ENCODE results near the gene CEP290.
"Not testable (repeated sequence)": the region's sequence is repeated elsewhere in the genome, so short reads cannot be mapped to it uniquely, and the experiment has no call there.

Gene CEP290

DNA sequence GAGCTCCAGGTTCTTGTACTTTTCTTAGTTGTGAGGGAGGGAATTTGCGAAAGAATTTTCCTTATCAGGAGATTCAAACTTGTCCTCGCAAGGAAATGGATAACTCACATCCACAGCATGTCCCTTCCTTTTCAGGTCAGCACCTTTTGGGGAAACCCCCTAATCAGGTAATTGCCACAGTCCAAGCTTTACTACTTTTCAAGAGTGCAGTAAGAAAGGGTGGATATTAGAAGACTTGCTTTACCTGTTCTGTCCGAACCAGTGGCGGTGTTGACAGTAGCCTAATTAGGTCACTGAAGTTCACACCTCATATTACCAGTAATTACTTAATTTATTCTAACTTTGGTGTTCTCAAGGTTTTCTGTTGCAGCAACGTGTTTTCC, 106.0 kb downstream of the CEP290 start:
- no peak overlapping the region for H3K27ac ChIP-seq (ENCODE audit: low read length)
- peak overlapping the region; percentile 87 for H3K9ac ChIP-seq (ENCODE audit: low read length)
- H3K4me3 ChIP-seq (ENCODE audit: low read length), result peak overlapping the region; percentile 96
- no peaks in the 10 kb centered on the region for H3K27me3 ChIP-seq (ENCODE audit: control insufficient read depth, insufficient read depth, low read length)
- H3K36me3 ChIP-seq (ENCODE audit: control insufficient read depth, low read depth, low read length), result no peaks in the 10 kb centered on the region
- peaks cover 16% of the 10 kb centered on the region for H3K4me1 ChIP-seq (ENCODE audit: control insufficient read depth, low read depth, low read length)
- peaks cover 3% of the 10 kb centered on the region for H3K9me3 ChIP-seq (ENCODE audit: control insufficient read depth, low read depth, low read length)

DNA sequence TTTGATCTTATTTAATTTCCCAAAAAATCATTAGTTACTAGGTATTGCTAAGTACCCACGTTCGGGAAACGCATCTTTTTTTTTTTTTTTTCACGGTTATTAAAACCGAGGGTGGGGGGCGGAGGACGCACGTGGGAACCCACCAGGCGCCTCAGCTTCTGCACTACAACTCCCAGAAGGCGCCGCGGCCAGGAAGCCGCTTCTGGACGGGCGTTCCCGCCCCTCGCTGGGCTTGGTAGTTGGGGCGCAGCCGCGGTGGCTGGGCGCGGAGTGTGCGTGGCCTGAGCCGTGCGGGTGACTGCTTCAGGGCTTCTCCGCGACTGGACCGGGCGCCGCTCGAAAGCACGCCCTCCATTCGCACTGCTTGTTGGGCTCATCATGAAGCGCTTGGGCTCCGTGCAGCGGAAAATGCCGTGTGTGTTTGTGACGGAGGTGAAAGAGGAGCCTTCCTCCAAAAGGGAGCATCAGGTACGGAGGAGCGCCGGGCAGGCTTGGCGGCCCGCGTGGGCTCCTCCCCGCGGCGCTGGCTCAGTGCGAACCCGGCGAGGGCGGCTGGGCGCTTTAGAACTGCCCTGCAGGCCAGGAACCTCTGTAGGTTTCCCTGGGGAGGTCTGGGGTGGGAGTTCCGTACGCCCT, 106.5 kb downstream of the CEP290 start:
- H3K36me3 ChIP-seq (ENCODE audit: control insufficient read depth, low read depth, low read length), result no peaks in the 10 kb centered on the region
- H3K9ac ChIP-seq (ENCODE audit: low read length), result peak overlapping the region; percentile 87
- H3K9me3 ChIP-seq (ENCODE audit: control insufficient read depth, low read depth, low read length), result peaks cover 6% of the 10 kb centered on the region
- H3K27ac ChIP-seq (ENCODE audit: low read length), result no peak overlapping the region
- H3K4me1 ChIP-seq (ENCODE audit: control insufficient read depth, low read depth, low read length), result peaks cover 16% of the 10 kb centered on the region
- H3K27me3 ChIP-seq (ENCODE audit: control insufficient read depth, insufficient read depth, low read length), result no peaks in the 10 kb centered on the region
- H3K4me3 ChIP-seq (ENCODE audit: low read length), result peak overlapping the region; percentile 96

DNA sequence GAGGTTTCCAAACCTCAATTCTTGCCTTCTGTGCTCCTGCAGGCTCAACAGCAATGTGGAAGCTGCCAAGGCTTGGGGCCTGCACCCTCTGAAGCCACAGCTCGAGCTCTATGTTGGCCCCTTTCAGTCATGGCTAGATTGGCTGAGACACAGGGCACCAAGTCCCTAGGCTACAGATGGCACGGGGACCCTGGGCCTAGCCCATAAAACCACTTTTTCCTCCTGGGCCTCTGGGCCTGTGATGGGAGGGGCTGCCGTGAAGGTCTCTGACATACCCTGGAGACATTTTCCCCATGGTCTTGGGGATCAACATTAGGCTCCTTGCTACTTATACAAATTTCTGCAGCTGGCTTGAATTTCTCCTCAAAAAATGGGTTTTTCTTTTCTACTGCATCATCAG, 110.7 kb downstream of the CEP290 start:
- H3K27ac ChIP-seq (ENCODE audit: low read length); H3K4me1 ChIP-seq (ENCODE audit: control insufficient read depth, low read depth, low read length); H3K36me3 ChIP-seq (ENCODE audit: control insufficient read depth, low read depth, low read length); H3K4me3 ChIP-seq (ENCODE audit: low read length); H3K9ac ChIP-seq (ENCODE audit: low read length); H3K27me3 ChIP-seq (ENCODE audit: control insufficient read depth, insufficient read depth, low read length); H3K9me3 ChIP-seq (ENCODE audit: control insufficient read depth, low read depth, low read length): not testable (repeated sequence)

DNA sequence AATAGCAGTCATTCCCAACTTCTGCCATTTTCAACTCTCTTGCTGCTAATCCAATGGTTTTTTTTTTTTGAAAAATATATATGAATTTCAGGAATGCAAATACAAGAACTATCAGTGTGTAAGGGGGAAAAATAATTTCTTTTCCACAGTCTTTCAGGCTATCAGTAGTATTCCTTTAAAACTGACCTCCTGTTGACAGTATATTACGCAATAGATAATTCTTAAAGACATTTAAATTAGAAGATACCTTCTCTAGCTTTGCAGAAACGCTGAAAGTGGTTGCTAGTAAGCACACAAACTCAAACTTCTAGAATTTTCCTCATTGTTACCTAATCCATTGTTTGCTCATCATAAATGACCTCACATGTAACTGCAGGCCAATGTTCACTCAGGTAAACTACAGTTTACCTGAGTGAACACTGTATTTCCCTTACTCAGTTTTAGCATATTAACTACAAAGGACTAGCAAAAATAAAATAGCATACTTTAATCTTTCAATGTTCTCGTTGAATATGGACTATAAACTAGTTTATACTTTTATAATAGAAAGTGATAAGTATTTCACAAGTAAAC, 112.7 kb downstream of the CEP290 start, which contains the start of gene C12orf50:
C12orf50 (minus strand) TSS at position 309 of the 573 bp plus-strand sequence. CDS start 2,439 bp downstream, outside the sequence.
- no peak within 1 kb of the TSS for H3K4me3 ChIP-seq (ENCODE audit: low read length)
- H3K9ac ChIP-seq (ENCODE audit: low read length), result no peak within 1 kb of the TSS
- H3K4me1 ChIP-seq (ENCODE audit: control insufficient read depth, low read depth, low read length), result no peaks in the 10 kb centered on the region
- no peaks in the 10 kb centered on the region for H3K27me3 ChIP-seq (ENCODE audit: control insufficient read depth, insufficient read depth, low read length)
- H3K36me3 ChIP-seq (ENCODE audit: control insufficient read depth, low read depth, low read length), result no peaks in the 10 kb centered on the region
- no peak within 1 kb of the TSS for H3K27ac ChIP-seq (ENCODE audit: low read length)
- peaks cover 6% of the 10 kb centered on the region for H3K9me3 ChIP-seq (ENCODE audit: control insufficient read depth, low read depth, low read length)

DNA sequence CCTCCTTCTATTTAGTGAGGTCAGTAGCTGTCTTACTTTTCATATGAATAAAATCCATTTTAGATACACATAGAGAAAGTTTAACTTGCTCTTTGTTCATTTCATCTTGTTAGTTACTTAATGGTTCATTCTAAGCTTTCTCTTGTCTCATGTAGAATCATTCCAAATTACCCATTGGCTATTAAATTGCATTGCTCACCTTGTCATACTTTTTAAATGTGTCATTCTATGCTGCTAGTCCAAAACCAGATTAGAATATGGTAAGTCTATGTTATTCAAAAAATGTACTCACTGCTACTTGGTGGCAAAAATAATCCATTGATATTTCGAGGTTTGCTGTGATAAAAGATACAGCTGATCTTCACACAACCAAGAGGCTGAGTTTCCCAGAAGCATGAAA, 115.7 kb downstream of the CEP290 start:
- Histone ChIP-seq H3K9ac (ENCODE audit: low read length) (no peak overlapping the region), H3K9me3 (ENCODE audit: control insufficient read depth, low read depth, low read length) (peaks cover 6% of the 10 kb centered on the region), H3K4me1 (ENCODE audit: control insufficient read depth, low read depth, low read length) (no peaks in the 10 kb centered on the region), H3K36me3 (ENCODE audit: control insufficient read depth, low read depth, low read length) (no peaks in the 10 kb centered on the region), H3K27ac (ENCODE audit: low read length) (no peak overlapping the region), H3K27me3 (ENCODE audit: control insufficient read depth, insufficient read depth, low read length) (no peaks in the 10 kb centered on the region), H3K4me3 (ENCODE audit: low read length) (no peak overlapping the region)

DNA sequence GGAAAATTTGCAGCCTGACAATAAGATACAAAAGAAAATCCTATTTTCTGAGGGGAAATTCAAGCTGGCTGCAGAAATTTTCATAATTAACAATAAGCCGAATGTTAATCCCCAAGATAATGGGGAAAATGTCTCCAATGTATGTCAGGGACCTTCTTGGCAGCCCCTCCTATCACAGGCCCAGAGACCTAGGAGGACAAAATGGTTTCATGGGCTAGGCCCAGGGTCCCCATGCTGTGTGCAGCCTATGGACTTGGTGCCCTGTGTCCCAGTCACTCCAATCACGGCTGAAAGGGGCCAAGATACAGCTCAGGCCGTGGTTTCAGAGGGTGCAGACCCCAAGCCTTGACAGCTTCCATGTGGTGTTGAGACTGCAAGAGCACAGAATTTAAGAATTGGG, 123.9 kb downstream of the CEP290 start:
- Histone ChIP-seq H3K36me3 (ENCODE audit: control insufficient read depth, low read depth, low read length) (no peaks in the 10 kb centered on the region), H3K4me1 (ENCODE audit: control insufficient read depth, low read depth, low read length) (no peaks in the 10 kb centered on the region), H3K9me3 (ENCODE audit: control insufficient read depth, low read depth, low read length) (no peaks in the 10 kb centered on the region), H3K27ac (ENCODE audit: low read length) (no peak overlapping the region), H3K9ac (ENCODE audit: low read length) (no peak overlapping the region), H3K27me3 (ENCODE audit: control insufficient read depth, insufficient read depth, low read length) (no peaks in the 10 kb centered on the region), H3K4me3 (ENCODE audit: low read length) (no peak overlapping the region)

DNA sequence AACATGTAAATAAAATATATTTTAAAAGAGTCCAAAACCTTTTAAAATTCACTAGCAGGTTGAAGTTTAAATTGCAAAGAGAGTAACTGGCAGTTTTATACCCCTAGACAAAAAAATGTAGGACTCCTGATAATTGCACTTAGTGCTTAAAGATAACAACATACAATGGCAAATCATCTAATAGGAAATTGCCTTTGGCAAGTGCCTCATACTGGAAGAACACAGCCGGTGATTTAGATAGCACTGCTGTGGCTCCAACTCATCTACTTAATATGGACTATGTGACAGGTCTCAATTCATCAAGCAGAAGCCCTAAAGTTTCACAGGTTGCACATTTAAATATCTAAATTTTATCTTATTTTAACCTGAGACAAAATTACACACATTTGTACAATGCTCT, 126.1 kb downstream of the CEP290 start:
- no peaks in the 10 kb centered on the region for H3K36me3 ChIP-seq (ENCODE audit: control insufficient read depth, low read depth, low read length)
- no peaks in the 10 kb centered on the region for H3K27me3 ChIP-seq (ENCODE audit: control insufficient read depth, insufficient read depth, low read length)
- no peaks in the 10 kb centered on the region for H3K4me1 ChIP-seq (ENCODE audit: control insufficient read depth, low read depth, low read length)
- H3K9ac ChIP-seq (ENCODE audit: low read length), result no peak overlapping the region
- H3K9me3 ChIP-seq (ENCODE audit: control insufficient read depth, low read depth, low read length), result no peaks in the 10 kb centered on the region
- no peak overlapping the region for H3K4me3 ChIP-seq (ENCODE audit: low read length)
- H3K27ac ChIP-seq (ENCODE audit: low read length), result no peak overlapping the region

DNA sequence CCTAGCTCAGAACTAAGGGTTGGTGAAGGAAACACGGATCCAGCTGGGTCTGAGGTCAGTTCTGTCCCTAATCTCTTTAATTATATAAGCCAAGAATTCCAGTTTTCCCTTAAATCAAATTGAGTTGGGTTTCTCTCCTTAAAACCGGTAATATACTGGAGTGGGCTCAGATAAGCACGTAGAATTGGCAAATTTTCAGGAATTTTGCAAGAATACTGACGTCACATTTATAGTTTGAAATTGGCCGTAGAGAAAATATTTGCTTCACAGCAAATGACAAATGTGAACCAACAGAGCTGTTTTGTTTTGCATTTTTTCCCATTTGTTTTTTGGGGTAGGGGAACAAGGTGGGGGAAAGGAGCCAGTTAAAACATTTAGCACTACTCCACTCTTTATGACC, 130.1 kb downstream of the CEP290 start:
- Histone ChIP-seq H3K27ac (ENCODE audit: low read length) (no peak overlapping the region), H3K9ac (ENCODE audit: low read length) (no peak overlapping the region), H3K9me3 (ENCODE audit: control insufficient read depth, low read depth, low read length) (no peaks in the 10 kb centered on the region), H3K4me1 (ENCODE audit: control insufficient read depth, low read depth, low read length) (no peaks in the 10 kb centered on the region), H3K27me3 (ENCODE audit: control insufficient read depth, insufficient read depth, low read length) (no peaks in the 10 kb centered on the region), H3K4me3 (ENCODE audit: low read length) (no peak overlapping the region), H3K36me3 (ENCODE audit: control insufficient read depth, low read depth, low read length) (no peaks in the 10 kb centered on the region)

DNA sequence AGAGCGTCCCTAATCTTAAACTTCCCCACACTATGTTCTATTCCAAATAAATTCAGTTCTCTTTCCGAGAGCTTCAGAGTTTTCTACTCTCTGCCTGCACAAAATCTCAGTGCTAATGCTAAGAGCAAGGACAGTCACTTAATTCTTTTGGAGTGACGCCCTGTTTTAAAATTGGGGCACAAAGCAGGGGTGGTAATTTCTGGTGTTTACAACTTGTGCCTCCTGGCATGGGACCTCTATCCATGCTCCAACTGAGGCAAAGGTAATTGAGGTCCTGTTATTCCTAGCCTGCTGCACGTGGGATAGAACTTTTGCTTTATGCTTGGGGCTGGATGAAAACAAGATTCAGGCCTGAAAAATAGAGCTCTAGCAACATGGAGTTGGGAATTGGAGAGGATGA, 135.5 kb downstream of the CEP290 start:
- Histone ChIP-seq H3K9ac (ENCODE audit: low read length) (no peak overlapping the region), H3K27ac (ENCODE audit: low read length) (no peak overlapping the region), H3K27me3 (ENCODE audit: control insufficient read depth, insufficient read depth, low read length) (no peaks in the 10 kb centered on the region), H3K9me3 (ENCODE audit: control insufficient read depth, low read depth, low read length) (no peaks in the 10 kb centered on the region), H3K36me3 (ENCODE audit: control insufficient read depth, low read depth, low read length) (no peaks in the 10 kb centered on the region), H3K4me3 (ENCODE audit: low read length) (no peak overlapping the region), H3K4me1 (ENCODE audit: control insufficient read depth, low read depth, low read length) (no peaks in the 10 kb centered on the region)

DNA sequence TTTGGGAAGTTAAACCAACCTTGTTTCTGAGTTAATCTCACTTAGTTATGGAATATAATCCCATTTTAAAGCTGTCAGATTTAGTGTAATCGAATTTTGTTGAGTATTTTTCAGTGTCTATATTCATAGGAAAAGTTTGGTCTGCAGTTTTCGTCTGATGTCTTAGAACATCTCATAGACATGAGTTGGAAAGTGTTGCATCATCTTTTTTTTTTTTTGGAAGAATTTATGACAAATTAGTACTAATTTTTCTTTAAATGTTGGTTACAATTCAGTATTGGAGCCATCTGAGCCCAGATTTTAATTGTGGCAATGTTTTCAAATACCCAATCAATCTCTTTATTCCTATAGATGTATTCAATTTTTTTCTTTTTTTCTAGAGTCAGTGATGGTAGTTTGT, 140.6 kb downstream of the CEP290 start:
- H3K4me1 ChIP-seq (ENCODE audit: control insufficient read depth, low read depth, low read length), result no peaks in the 10 kb centered on the region
- H3K36me3 ChIP-seq (ENCODE audit: control insufficient read depth, low read depth, low read length), result no peaks in the 10 kb centered on the region
- H3K9ac ChIP-seq (ENCODE audit: low read length), result no peak overlapping the region
- no peak overlapping the region for H3K4me3 ChIP-seq (ENCODE audit: low read length)
- H3K9me3 ChIP-seq (ENCODE audit: control insufficient read depth, low read depth, low read length), result no peaks in the 10 kb centered on the region
- no peak overlapping the region for H3K27ac ChIP-seq (ENCODE audit: low read length)
- no peaks in the 10 kb centered on the region for H3K27me3 ChIP-seq (ENCODE audit: control insufficient read depth, insufficient read depth, low read length)
